ENCODE results near the gene CLEC4A. TPM values are rescaled to one million over a fixed set of nuclear protein-coding genes. Genes with fewer than 3 reads are reported as not detected.

CLEC4A gene
- total RNA-seq, 1 donor from 2014 or later, result not detected

- Mint-ChIP-seq H3K36me3 (ENCODE audit: low read depth) (peaks cover 7% of the 10 kb centered on the region), H3K9me3 (peaks cover 6% of the 10 kb centered on the region), H3K27me3 (ENCODE audit: low read depth) (peaks cover 7% of the 10 kb centered on the region), H3K27ac (ENCODE audit: unreplicated experiment) (no peak overlapping the region), H3K4me1 (no peaks in the 10 kb centered on the region), H3K4me3 (no peak overlapping the region)
- TF ChIP-seq CTCF (conservative IDR thresholded peaks at IDR 0.05), result no peak
- no peak for DNase-seq (ENCODE audit: low read depth, low spot score)
Measured at GRCh38 chr12:8143261-8143660, 19.8 kb downstream of the CLEC4A start.

GRCh38 chr12:8145754-8146441 lies 22.5 kb downstream of the CLEC4A start:
- H3K27me3 Mint-ChIP-seq (ENCODE audit: low read depth), result peaks cover 27% of the 10 kb centered on the region

GRCh38 chr12:8146442-8146771 lies 23.0 kb downstream of the CLEC4A start:
- Mint-ChIP-seq H3K9me3 (peaks cover 9% of the 10 kb centered on the region), H3K4me1 (no peaks in the 10 kb centered on the region), H3K4me3 (no peak overlapping the region), H3K36me3 (ENCODE audit: low read depth) (peaks cover 7% of the 10 kb centered on the region), H3K27ac (ENCODE audit: unreplicated experiment) (no peak overlapping the region), H3K27me3 (ENCODE audit: low read depth) (peaks cover 31% of the 10 kb centered on the region)
- DNase-seq (ENCODE audit: low read depth, low spot score), result no peak
- no peak for TF ChIP-seq CTCF (conservative IDR thresholded peaks at IDR 0.05)

More at GRCh38 chr12:8145754-8146441, 22.5 kb downstream of the CLEC4A start:
- no peak overlapping the region for H3K4me3 Mint-ChIP-seq
- H3K27ac Mint-ChIP-seq (ENCODE audit: unreplicated experiment), result no peak overlapping the region
- TF ChIP-seq CTCF (conservative IDR thresholded peaks at IDR 0.05), result no peak
- peaks cover 9% of the 10 kb centered on the region for H3K9me3 Mint-ChIP-seq
- DNase-seq (ENCODE audit: low read depth, low spot score), result no peak
- peaks cover 7% of the 10 kb centered on the region for H3K36me3 Mint-ChIP-seq (ENCODE audit: low read depth)
- H3K4me1 Mint-ChIP-seq, result no peaks in the 10 kb centered on the region

- peaks cover 32% of the 10 kb centered on the region for H3K27me3 Mint-ChIP-seq (ENCODE audit: low read depth)
- peaks cover 8% of the 10 kb centered on the region for H3K9me3 Mint-ChIP-seq
- no peak for DNase-seq (ENCODE audit: low read depth, low spot score)
- no peak for TF ChIP-seq CTCF (conservative IDR thresholded peaks at IDR 0.05)
- H3K36me3 Mint-ChIP-seq (ENCODE audit: low read depth), result no peaks in the 10 kb centered on the region
- H3K4me1 Mint-ChIP-seq, result no peaks in the 10 kb centered on the region
- H3K4me3 Mint-ChIP-seq, result no peak overlapping the region
- no peak overlapping the region for H3K27ac Mint-ChIP-seq (ENCODE audit: unreplicated experiment)
Measured at GRCh38 chr12:8154526-8154925, 31.1 kb downstream of the CLEC4A start.

- H3K27ac Mint-ChIP-seq (ENCODE audit: unreplicated experiment), result no peak overlapping the region
- no peaks in the 10 kb centered on the region for H3K4me1 Mint-ChIP-seq
- peaks cover 8% of the 10 kb centered on the region for H3K9me3 Mint-ChIP-seq
- peaks cover 16% of the 10 kb centered on the region for H3K27me3 Mint-ChIP-seq (ENCODE audit: low read depth)
- no peak for TF ChIP-seq CTCF (conservative IDR thresholded peaks at IDR 0.05)
- DNase-seq (ENCODE audit: low read depth, low spot score), result no peak
- H3K4me3 Mint-ChIP-seq, result no peak overlapping the region
- no peaks in the 10 kb centered on the region for H3K36me3 Mint-ChIP-seq (ENCODE audit: low read depth)
Measured at GRCh38 chr12:8156416-8156815, 33.0 kb downstream of the CLEC4A start.
